SK-N-SH (cell line): ENCODE data around the gene AGO1. TPM values are rescaled to one million over a fixed set of nuclear protein-coding genes. Genes with fewer than 3 reads are reported as not detected.

Experiments used
- CTCF ChIA-PET: fragments of 300-600, 350-600 bp; formaldehyde crosslinking; extraction: SDS; loops from one replicate; lab custom pipeline; 2021; lab: Yijun Ruan, JAX
- POLR2A ChIA-PET: fragments of 350-600 bp; sonication (Branson Sonifier 250); formaldehyde crosslinking; extraction: SDS; loops from one replicate; lab custom pipeline; 2020; ENCODE audit warnings: antibody characterized with exemption, inconsistent platforms; lab: Yijun Ruan, JAX
- DNase-seq: peaks from one replicate; pipeline ENCODE4 v3.0.0; 2012
- H2AFZ ChIP-seq: fragments of 200-600 bp; sonication (generic); 2 replicates; pipeline ENCODE4 v1.8.1; 2016; ENCODE audit warnings: antibody characterized with exemption, mild to moderate bottlenecking, low read depth
- H3F3A ChIP-seq: fragments of 200-600 bp; sonication (generic); replicated peaks from 2 replicates; pipeline ENCODE3; 2016; ENCODE audit warnings: antibody characterized with exemption, mild to moderate bottlenecking; ENCODE audit not compliant: insufficient read depth
- H3K27ac ChIP-seq, 2 experiments: fragments of 200-500 bp in 1 of 2; fragments of 200-600 bp in 1 of 2; sonication (Bioruptor generic) in 1 of 2; sonication (generic), shearing (Covaris generic) in 1 of 2; 2 replicates each; pipeline versions ENCODE4 v1.5.1 to v1.6.1; 2014 to 2016; ENCODE audit warnings: low read depth in 2 of 2, inconsistent platforms in 1 of 2, low read length in 1 of 2, mild to moderate bottlenecking in 1 of 2, mixed read lengths in 1 of 2
- H3K27me3 ChIP-seq: fragments of 200-600 bp; sonication (generic), shearing (Covaris generic); 2 replicates; pipeline ENCODE4 v1.6.1; 2016; ENCODE audit warnings: mixed run types; ENCODE audit not compliant: insufficient read depth
- H3K36me3 ChIP-seq, 2 experiments: fragments of 200-500 bp in 1 of 2; fragments of 200-600 bp in 1 of 2; sonication (Bioruptor generic) in 1 of 2; sonication (generic) in 1 of 2; replicated peaks in 1 of 2; 2 replicates each; pipeline versions ENCODE3 to v1.5.1; 2014 to 2016; ENCODE audit warnings: low read length in 1 of 2, mild to moderate bottlenecking in 1 of 2; ENCODE audit not compliant: insufficient read depth in 2 of 2, control insufficient read depth in 1 of 2
- H3K4me1 ChIP-seq, 2 experiments: fragments of 200-500 bp in 1 of 2; fragments of 200-600 bp in 1 of 2; sonication (Bioruptor generic) in 1 of 2; sonication (generic), shearing (Covaris generic) in 1 of 2; 2 replicates each; pipeline versions ENCODE4 v1.5.1 to v1.6.1; 2014 to 2016; ENCODE audit warnings: low read depth in 1 of 2, low read length in 1 of 2, mixed run types in 1 of 2; ENCODE audit not compliant: insufficient read depth in 2 of 2, control insufficient read depth in 1 of 2
- H3K4me2 ChIP-seq: fragments of 200-600 bp; sonication (generic), shearing (Covaris generic); 2 replicates; pipeline ENCODE4 v1.6.1; 2017; ENCODE audit warnings: mixed run types
- H3K4me3 ChIP-seq, 2 experiments: fragments of 200-500 bp in 1 of 2; fragments of 200-600 bp in 1 of 2; sonication (Bioruptor generic) in 1 of 2; sonication (generic), shearing (Covaris generic) in 1 of 2; 2 replicates each; pipeline versions ENCODE4 v1.5.1 to v1.8.1; 2014 to 2016; ENCODE audit warnings: low read depth in 2 of 2, inconsistent platforms in 1 of 2, low read length in 1 of 2, mild to moderate bottlenecking in 1 of 2, mixed read lengths in 1 of 2, moderate library complexity in 1 of 2
- H3K79me2 ChIP-seq: fragments of 200-600 bp; sonication (generic); 2 replicates; pipeline ENCODE4 v1.8.1; 2017; ENCODE audit warnings: mild to moderate bottlenecking; ENCODE audit not compliant: insufficient read depth
- H3K9ac ChIP-seq: fragments of 200-600 bp; sonication (generic); 2 replicates; pipeline ENCODE4 v1.6.1; 2017; ENCODE audit warnings: mixed run types
- H3K9me2 ChIP-seq: fragments of 200-600 bp; sonication (generic); 2 replicates; pipeline ENCODE4 v1.6.1; 2017; ENCODE audit warnings: mixed run types
- H3K9me3 ChIP-seq: fragments of 200-600 bp; sonication (generic); 2 replicates; pipeline ENCODE4 v1.6.1; 2017; ENCODE audit warnings: mixed run types, mild to moderate bottlenecking, moderate library complexity
- H4K20me1 ChIP-seq: fragments of 200-600 bp; sonication (generic); 2 replicates; pipeline ENCODE4 v1.6.1; 2017; ENCODE audit warnings: mild to moderate bottlenecking, mixed run types; ENCODE audit not compliant: insufficient read depth
- CHD2 ChIP-seq: fragments of 150-350 bp; IDR thresholded peaks from 2 replicates; pipeline ENCODE4 v1.6.1; 2018; ENCODE audit warnings: low read length; ENCODE audit not compliant: partially characterized antibody
- EP300 ChIP-seq, 2 experiments: IDR thresholded peaks; 2 replicates each; pipeline versions ENCODE4 v1.4.0 to v1.6.1; 2012; ENCODE audit warnings: borderline replicate concordance in 1 of 2, low read depth in 1 of 2, low read length in 1 of 2
- EZH2phosphoT487 ChIP-seq: fragments of 200-600 bp; sonication (generic); IDR thresholded peaks from 2 replicates; pipeline ENCODE4 v1.6.1; 2017; ENCODE audit warnings: low read depth, mixed run types, mild to moderate bottlenecking, antibody characterized with exemption, moderate library complexity, borderline replicate concordance
- FOXJ3 ChIP-seq: sonication (generic); formaldehyde crosslinking; IDR thresholded peaks from 2 replicates; pipeline ENCODE4 v1.5.1; 2020; ENCODE audit warnings: mild to moderate bottlenecking, missing genetic modification reagents
- GABPA ChIP-seq: IDR thresholded peaks from 2 replicates; pipeline ENCODE4 v1.4.0; 2012; ENCODE audit warnings: low read depth, mild to moderate bottlenecking
- JUND ChIP-seq: IDR thresholded peaks from 2 replicates; pipeline ENCODE4 v1.4.0; 2012
- MAX ChIP-seq: IDR thresholded peaks from 2 replicates; pipeline ENCODE4 v1.4.0; 2012; ENCODE audit warnings: low read depth
- MEF2A ChIP-seq: IDR thresholded peaks from 2 replicates; pipeline ENCODE4 v1.4.0; 2012; ENCODE audit warnings: low read depth, borderline replicate concordance
- NFIC ChIP-seq: IDR thresholded peaks from 2 replicates; pipeline ENCODE4 v1.4.0; 2012; ENCODE audit warnings: borderline replicate concordance
- RCOR1 ChIP-seq: fragments of 150-350 bp; IDR thresholded peaks from 2 replicates; pipeline ENCODE4 v1.6.1; 2017; ENCODE audit warnings: antibody characterized with exemption, low read length
- REST ChIP-seq: IDR thresholded peaks from 2 replicates; pipeline ENCODE4 v1.6.1; 2012; ENCODE audit warnings: mild to moderate bottlenecking, low read depth, low read length, moderate library complexity
- RXRA ChIP-seq: IDR thresholded peaks from 2 replicates; pipeline ENCODE4 v1.4.0; 2012; ENCODE audit warnings: low read depth, mild to moderate bottlenecking, borderline replicate concordance
- TAF1 ChIP-seq: IDR thresholded peaks from 2 replicates; pipeline ENCODE4 v1.6.1; 2012; ENCODE audit warnings: low read depth, mild to moderate bottlenecking, low read length, moderate library complexity, borderline replicate concordance
- TCF12 ChIP-seq: IDR thresholded peaks from 2 replicates; pipeline ENCODE4 v1.4.0; 2012
- TEAD4 ChIP-seq: IDR thresholded peaks from 2 replicates; pipeline ENCODE4 v1.4.0; 2012; ENCODE audit warnings: mild to moderate bottlenecking, borderline replicate concordance; ENCODE audit not compliant: insufficient read depth
- YY1 ChIP-seq: IDR thresholded peaks from 2 replicates; pipeline ENCODE4 v1.4.0; 2012; ENCODE audit warnings: low read depth, mild to moderate bottlenecking
- WGBS: methylation state at CpG from one replicate; pipeline ENCODE4 v1.1.6; 2017; ENCODE audit warnings: low lambda C conversion rate; 5-methylcytosine and 5-hydroxymethylcytosine counted together
- polyA plus RNA-seq, 3 experiments: library from polyadenylated mRNA; depleted of rRNA; stranded (reverse); fragments of >200 nt; gene quantifications; 2 replicates each; pipeline ENCODE4 v1.2.3, GENCODE V29; 2012

The AGO1 gene
- polyA plus RNA-seq, 1 of the 3 experiments (the other 2 are of a cell fraction) = 7.8 TPM

- POLR2A ChIA-PET = no interaction called here
Observed at GRCh38 chr1:35884934-35885333, 1.9 kb downstream of the AGO1 start.

More at GRCh38 chr1:35884934-35885333, 1.9 kb downstream of the AGO1 start:
- Histone ChIP-seq H3K4me1 (peaks cover 12 to 33% of the 10 kb centered on the region in 2 experiments; a peak in 2 of 4 replicates), H3K79me2 (peaks cover 36% of the 10 kb centered on the region), H3K9me2 (no peaks in the 10 kb centered on the region), H4K20me1 (peaks cover 20% of the 10 kb centered on the region), H3K9me3 (no peaks in the 10 kb centered on the region), H3F3A (no peaks in the 10 kb centered on the region), H3K27ac (no peak overlapping the region), H2AFZ (no peak overlapping the region), H3K27me3 (no peaks in the 10 kb centered on the region), H3K9ac (no peak overlapping the region), H3K36me3 (peaks cover 5 to 6% of the 10 kb centered on the region in 2 experiments), H3K4me3 (no peak overlapping the region), H3K4me2 (no peak overlapping the region)
- no peak for DNase-seq
- no peak for TF ChIP-seq RCOR1
- no peak for TF ChIP-seq EZH2phosphoT487
- TF ChIP-seq TAF1 = no peak
- no peak for TF ChIP-seq REST
- no peak for TF ChIP-seq TCF12
- TF ChIP-seq TEAD4 = no peak
- no peak for TF ChIP-seq CHD2
- no peak for TF ChIP-seq YY1
- no peak for TF ChIP-seq MEF2A
- TF ChIP-seq JUND = no peak
- no peak for TF ChIP-seq EP300 (IDR thresholded peaks at IDR 0.05; ENCODE audit: borderline replicate concordance in 1 of 2, low read depth in 1 of 2, low read length in 1 of 2)
- no peak for TF ChIP-seq NFIC
- TF ChIP-seq RXRA = no peak
- no peak for TF ChIP-seq GABPA
- TF ChIP-seq FOXJ3 (CRISPR knock-in tag) = no peak
- no peak for TF ChIP-seq MAX
- 85% methylated on average over 2 of the region's 2 CpGs for WGBS
- CTCF ChIA-PET = interaction anchor here (0.9 to 1.3 kb wide), 2 partner anchors 10 to 21 kb away, joined by 3 read pairs; no protein-coding TSS in a partner anchor
